HepG2 (cell line): ENCODE data around the gene TAF1D. TPM values are rescaled to one million over a fixed set of nuclear protein-coding genes. Genes with fewer than 3 reads are reported as not detected.

Experiments used
- ATAC-seq: fragments of 200-7000 bp; cut with Tn5 transposase; 3 replicates; pipeline ENCODE4 v1.9.1; 2020; ENCODE audit warnings: mild to moderate bottlenecking, moderate library complexity
- BruUV-seq: library from RNA; stranded (reverse); fragments of 400-500 nt; replicated peaks from 2 replicates; lab custom pipeline; 2021; lab: Mats Ljungman, UMichigan
- CTCF ChIA-PET: fragments of 300-600 bp; formaldehyde crosslinking; extraction: SDS; loops from one replicate; lab custom pipeline; 2021; ENCODE audit warnings: low total read pairs, inconsistent platforms, low intra/inter-chr PET ratio; lab: Yijun Ruan, JAX
- POLR2A ChIA-PET: fragments of 350-600 bp; sonication (Branson Sonifier 250); formaldehyde crosslinking; loops from one replicate; lab custom pipeline; 2020; ENCODE audit warnings: antibody characterized with exemption, inconsistent platforms; lab: Yijun Ruan, JAX
- DNase-seq: peaks from one replicate; pipeline ENCODE4 v3.0.0-alpha.2; 2015; ENCODE audit warnings: low spot score
- FAIRE-seq: peaks from 3 replicates; lab custom pipeline; 2011; peaks lifted over from hg19 to GRCh38; lab: Jason Lieb, UNC
- H2AFZ ChIP-seq: one replicate; pipeline ENCODE4 v1.6.1; 2011; ENCODE audit warnings: low read length, inconsistent platforms
- H3K27ac ChIP-seq: fragments of 300-600 bp; 3 replicates; pipeline ENCODE4 v1.8.0; 2011; ENCODE audit warnings: mixed run types, mild to moderate bottlenecking, mixed read lengths, low read length, inconsistent platforms; ENCODE audit not compliant: insufficient read depth; ENCODE audit errors: extremely low read length
- H3K27me3 ChIP-seq, 2 experiments: fragments of 200-600 bp in 1 of 2; 2 replicates in 1 of 2; 3 replicates in 1 of 2; pipeline versions ENCODE4 v1.6.0 to v1.8.0; 2011; ENCODE audit warnings: low read length in 2 of 2, mild to moderate bottlenecking in 2 of 2, moderate library complexity in 2 of 2, inconsistent platforms in 1 of 2; ENCODE audit not compliant: insufficient read depth in 2 of 2, control insufficient read depth in 1 of 2
- H3K36me3 ChIP-seq, 2 experiments: fragments of 200-600 bp in 1 of 2; replicated peaks in 1 of 2; 2 replicates in 1 of 2; 3 replicates in 1 of 2; pipeline versions ENCODE4 v1.5.1 to v1.8.0; 2011; ENCODE audit warnings: low read length in 2 of 2, inconsistent platforms in 1 of 2; ENCODE audit not compliant: insufficient read depth in 2 of 2, control insufficient read depth in 1 of 2
- H3K4me1 ChIP-seq: 2 replicates; pipeline ENCODE4 v1.5.1; 2012; ENCODE audit warnings: low read length, inconsistent platforms; ENCODE audit not compliant: insufficient read depth
- H3K4me2 ChIP-seq: 2 replicates; pipeline ENCODE4 v1.6.0; 2011; ENCODE audit warnings: low read depth, low read length, inconsistent platforms
- H3K4me3 ChIP-seq, 3 experiments: fragments of 200-600 bp in 1 of 3; sonication (generic), shearing (Covaris generic) in 1 of 3; replicated peaks in 1 of 3; 2 replicates each; pipeline ENCODE4 v1.5.1; 2011 to 2016; ENCODE audit warnings: low read length in 3 of 3, inconsistent platforms in 2 of 3, low read depth in 2 of 3, mild to moderate bottlenecking in 2 of 3, control low read depth in 1 of 3, mixed read lengths in 1 of 3; ENCODE audit not compliant: insufficient read depth in 1 of 3
- H3K79me2 ChIP-seq: one replicate; pipeline ENCODE4 v1.6.1; 2011; ENCODE audit warnings: low read length, inconsistent platforms; ENCODE audit not compliant: insufficient read depth
- H3K9ac ChIP-seq: 2 replicates; pipeline ENCODE4 v1.6.0; 2011; ENCODE audit warnings: mild to moderate bottlenecking, low read depth, low read length, inconsistent platforms; ENCODE audit not compliant: insufficient read depth
- H3K9me3 ChIP-seq: 2 replicates; pipeline ENCODE4 v1.5.1; 2012; ENCODE audit warnings: mild to moderate bottlenecking, low read length
- H4K20me1 ChIP-seq: 2 replicates; pipeline ENCODE4 v1.6.0; 2011; ENCODE audit warnings: inconsistent platforms, mild to moderate bottlenecking, low read length, moderate library complexity; ENCODE audit not compliant: insufficient read depth
- AGO2 ChIP-seq: fragments of 200-400 bp; formaldehyde crosslinking; optimal IDR thresholded peaks from 2 replicates; pipeline ENCODE3; 2017; ENCODE audit warnings: mild to moderate bottlenecking, low read depth, low read length, moderate library complexity
- HIVEP1 ChIP-seq: sonication (generic); formaldehyde crosslinking; IDR thresholded peaks from 2 replicates; pipeline ENCODE4 v1.4.0; 2020; ENCODE audit warnings: mild to moderate bottlenecking, missing genetic modification reagents
- NFE2 ChIP-seq: sonication (generic); formaldehyde crosslinking; IDR thresholded peaks from 2 replicates; pipeline ENCODE4 v1.4.0; 2020; ENCODE audit warnings: missing genetic modification reagents
- NFRKB ChIP-seq: fragments of 450-650 bp; IDR thresholded peaks from 2 replicates; pipeline ENCODE4 v1.6.1; 2017
- NONO ChIP-seq, 2 experiments: fragments of 450-650 bp in 1 of 2; sonication (generic) in 1 of 2; formaldehyde crosslinking in 1 of 2; IDR thresholded peaks in 1 of 2; conservative IDR thresholded peaks in 1 of 2; 2 replicates each; pipeline versions ENCODE4 v1.6.1 to v1.8.0; 2017 to 2022; ENCODE audit warnings: mild to moderate bottlenecking in 1 of 2, missing genetic modification reagents in 1 of 2, moderate library complexity in 1 of 2
- RBFOX2 ChIP-seq: fragments of 200-400 bp; formaldehyde crosslinking; IDR thresholded peaks from 2 replicates; pipeline ENCODE4 v1.6.1; 2017; ENCODE audit warnings: low read depth, mild to moderate bottlenecking, low read length
- SATB2 ChIP-seq: sonication (generic); formaldehyde crosslinking; IDR thresholded peaks from 2 replicates; pipeline ENCODE4 v1.5.0; 2020; ENCODE audit warnings: missing genetic modification reagents
- SP2 ChIP-seq: sonication (generic); formaldehyde crosslinking; IDR thresholded peaks from 2 replicates; pipeline ENCODE4 v1.5.1; 2020; ENCODE audit warnings: mild to moderate bottlenecking, missing genetic modification reagents
- ZBTB33 ChIP-seq: sonication (generic); formaldehyde crosslinking; IDR thresholded peaks from 2 replicates; pipeline ENCODE4 v1.4.0; 2020; ENCODE audit warnings: missing genetic modification reagents
- ZBTB4 ChIP-seq: sonication (generic); formaldehyde crosslinking; IDR thresholded peaks from 2 replicates; pipeline ENCODE4 v1.4.0; 2020; ENCODE audit warnings: missing genetic modification reagents, mild to moderate bottlenecking, borderline replicate concordance
- ZMYM3 ChIP-seq: sonication (generic); formaldehyde crosslinking; IDR thresholded peaks from 2 replicates; pipeline ENCODE4 v1.5.1; 2020; ENCODE audit warnings: mild to moderate bottlenecking, missing genetic modification reagents
- ZNF687 ChIP-seq: sonication (generic); formaldehyde crosslinking; IDR thresholded peaks from 2 replicates; pipeline ENCODE4 v1.5.1; 2020; ENCODE audit warnings: mild to moderate bottlenecking, missing genetic modification reagents, moderate library complexity
- ZNF704 ChIP-seq: sonication (generic); formaldehyde crosslinking; IDR thresholded peaks from 2 replicates; pipeline ENCODE4 v1.8.1; 2023; ENCODE audit warnings: mild to moderate bottlenecking, inconsistent platforms, moderate library complexity, missing genetic modification reagents, borderline replicate concordance
- WGBS: methylation state at CpG from one replicate; pipeline ENCODE4 v1.1.6; 2017; ENCODE audit warnings: low lambda C conversion rate; 5-methylcytosine and 5-hydroxymethylcytosine counted together
- in situ Hi-C: cut with HindIII; loops from 2 replicates; pipeline ENCODE4 v1.10.0; 2017; ENCODE audit warnings: low pct_unique_long_range_greater_than_20kb; ENCODE audit not compliant: extremely low pct_ligation_motif_present
- intact Hi-C: fragments of 100-400 bp; cut with micrococcal nuclease; formaldehyde crosslinking; loops from one replicate; pipeline ENCODE4 v1.10.0; 2022; ENCODE audit not compliant: unreplicated experiment
- polyA plus RNA-seq, 8 experiments: library from polyadenylated mRNA; depleted of rRNA in 3 of 8; stranded (reverse) in 7 of 8; unstranded in 1 of 8; fragments of >200 nt; fragmentation: Illumina TruSeq in 4 of 8; extraction: Trizol in 4 of 8; gene quantifications; 2 replicates each; pipeline versions ENCODE4 v1.2.1 to v1.2.3, GENCODE V29; 2011 to 2016; ENCODE audit warnings: low read depth in 4 of 8, missing spikeins in 1 of 8, mixed read lengths in 1 of 8; ENCODE audit not compliant: insufficient read depth in 1 of 8
- total RNA-seq, 5 experiments: library from RNA; depleted of rRNA; stranded (reverse); fragments of >200 nt; fragmentation: Illumina TruSeq; extraction: Trizol; gene quantifications; 2 replicates each; pipeline ENCODE4 v1.2.3, GENCODE V29; 2016; ENCODE audit warnings: low read depth in 1 of 5

Gene TAF1D
- total and polyA plus RNA-seq, 2 of the 13 experiments (the other 11 are each of a cell fraction or from before 2014, with no cell fraction given) = 132 to 207 TPM

- H3K27ac ChIP-seq = peak overlapping the region; percentile 100
- H3K27me3 ChIP-seq = peaks cover 0 to 2% of the 10 kb centered on the region in 2 experiments; a peak in 2 of 5 replicates
- H3K9ac ChIP-seq = 0 out of 2 replicates have a peak overlapping the region, but pooled peaks have one; percentile 69
- H3K36me3 ChIP-seq = peaks cover 2 to 16% of the 10 kb centered on the region in 2 experiments; a peak in 2 of 5 replicates
- ChIA-PET POLR2A (interaction anchor here (2.5 to 5.4 kb wide), 4 partner anchors 21 to 56 kb away, joined by 5 to 114 read pairs (median 26); partner anchors contain the start of gene MED17), CTCF (no interaction called here)
- no peaks in the 10 kb centered on the region for H3K9me3 ChIP-seq
- DNase-seq (no peak), ATAC-seq (no peak), FAIRE-seq (no peak)
- intact Hi-C loops = no loop called here
- peak overlapping the region in 1 of 3 experiments; percentile 90; a peak in 2 of 6 replicates for H3K4me3 ChIP-seq
- peaks cover 57% of the 10 kb centered on the region for H3K4me1 ChIP-seq
- no peak overlapping the region for H2AFZ ChIP-seq
- peaks cover 73% of the 10 kb centered on the region for H3K79me2 ChIP-seq
- peaks cover 18% of the 10 kb centered on the region for H4K20me1 ChIP-seq
- no TSS peak for BruUV-seq
- in situ Hi-C loops = loop anchor here (5.0 kb wide), 1 partner anchor 39 kb away; the partner anchor contains the start of gene MED17
- WGBS = 92% methylated on average over 8 of the region's 23 CpGs
- peak overlapping the region; percentile 81 for H3K4me2 ChIP-seq
- TF ChIP-seq ZNF687 (peak; percentile 70), ZMYM3 (CRISPR knock-in tag) (0 out of 2 replicates have a peak, but pooled peaks have one; percentile 27), RBFOX2 (peak; percentile 56), NFE2 (0 out of 2 replicates have a peak, but pooled peaks have one; percentile 15), HIVEP1 (peak; percentile 55; the same call in 1 of the 2 replicates), AGO2 (peak; percentile 67), ZBTB33 (peak; percentile 79), SP2 (CRISPR knock-in tag) (peak; percentile 31; the same call in 1 of the 2 replicates), NONO (IDR thresholded peaks at IDR 0.05) (no peak), NONO (CRISPR knock-in tag; conservative IDR thresholded peaks at IDR 0.05) (0 out of 2 replicates have a peak, but pooled peaks have one; percentile 7), NFRKB (no peak), ZNF704 (no peak), ZBTB4 (CRISPR knock-in tag) (peak; percentile 86; the same call in 1 of the 2 replicates), SATB2 (no peak)
Observed at GRCh38 chr11:93743291-93743690, 2.0 kb upstream of the TAF1D start.
